ENCODE data around the gene SIK3.

DNA sequence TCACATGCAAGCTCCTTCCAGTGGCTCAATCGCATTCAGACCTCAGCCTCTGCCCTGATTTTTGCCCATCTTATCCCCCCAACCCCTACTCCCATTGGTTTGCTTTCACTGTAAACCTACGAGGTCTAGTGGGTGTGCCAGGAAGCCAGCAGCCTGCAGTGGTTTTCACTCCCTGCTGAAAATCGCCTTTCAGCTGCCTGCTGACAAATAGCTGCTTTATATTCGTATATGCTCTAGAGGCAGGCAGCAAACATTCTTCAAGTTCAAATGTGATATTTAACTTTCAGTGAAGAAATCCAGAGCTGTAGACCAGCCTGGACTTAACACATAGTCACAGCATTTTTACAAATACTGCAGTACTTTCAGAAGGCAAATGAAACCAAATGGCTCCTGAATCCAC lies 168.1 kb downstream of the SIK3 start:
- no peak for TF ChIP-seq EZH2 (optimal IDR thresholded peaks at IDR 0.05; ENCODE audit: low read depth, low read length)
- TF ChIP-seq, protein P1, sequence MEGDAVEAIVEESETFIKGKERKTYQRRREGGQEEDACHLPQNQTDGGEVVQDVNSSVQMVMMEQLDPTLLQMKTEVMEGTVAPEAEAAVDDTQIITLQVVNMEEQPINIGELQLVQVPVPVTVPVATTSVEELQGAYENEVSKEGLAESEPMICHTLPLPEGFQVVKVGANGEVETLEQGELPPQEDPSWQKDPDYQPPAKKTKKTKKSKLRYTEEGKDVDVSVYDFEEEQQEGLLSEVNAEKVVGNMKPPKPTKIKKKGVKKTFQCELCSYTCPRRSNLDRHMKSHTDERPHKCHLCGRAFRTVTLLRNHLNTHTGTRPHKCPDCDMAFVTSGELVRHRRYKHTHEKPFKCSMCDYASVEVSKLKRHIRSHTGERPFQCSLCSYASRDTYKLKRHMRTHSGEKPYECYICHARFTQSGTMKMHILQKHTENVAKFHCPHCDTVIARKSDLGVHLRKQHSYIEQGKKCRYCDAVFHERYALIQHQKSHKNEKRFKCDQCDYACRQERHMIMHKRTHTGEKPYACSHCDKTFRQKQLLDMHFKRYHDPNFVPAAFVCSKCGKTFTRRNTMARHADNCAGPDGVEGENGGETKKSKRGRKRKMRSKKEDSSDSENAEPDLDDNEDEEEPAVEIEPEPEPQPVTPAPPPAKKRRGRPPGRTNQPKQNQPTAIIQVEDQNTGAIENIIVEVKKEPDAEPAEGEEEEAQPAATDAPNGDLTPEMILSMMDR (IDR thresholded peaks at IDR 0.05; ENCODE audit: low read length) = no peak
- TF ChIP-seq EZH2phosphoT487 (IDR thresholded peaks at IDR 0.05; ENCODE audit: low read length) = no peak

Measured in MM.1S (cell line).